ENCODE results near the gene CCDC68.

GRCh38 chr18:54888933-54889332 is 70.3 kb downstream of the CCDC68 start:
- TF ChIP-seq POLR2A (IDR thresholded peaks at IDR 0.05; ENCODE audit: low read depth, low read length) (no peak), POLR2AphosphoS5 (IDR thresholded peaks at IDR 0.05; ENCODE audit: insufficient read depth, low read depth, low read length) (no peak), EZH2 (IDR thresholded peaks at IDR 0.05; ENCODE audit: borderline replicate concordance, low read depth, low read length, severe bottlenecking) (no peak), MYC (IDR thresholded peaks at IDR 0.05; ENCODE audit: low read depth, low read length) (no peak), FOS (IDR thresholded peaks at IDR 0.05; ENCODE audit: borderline replicate concordance, insufficient read depth, low read length) (no peak)
- TF ChIP-seq, protein P1, sequence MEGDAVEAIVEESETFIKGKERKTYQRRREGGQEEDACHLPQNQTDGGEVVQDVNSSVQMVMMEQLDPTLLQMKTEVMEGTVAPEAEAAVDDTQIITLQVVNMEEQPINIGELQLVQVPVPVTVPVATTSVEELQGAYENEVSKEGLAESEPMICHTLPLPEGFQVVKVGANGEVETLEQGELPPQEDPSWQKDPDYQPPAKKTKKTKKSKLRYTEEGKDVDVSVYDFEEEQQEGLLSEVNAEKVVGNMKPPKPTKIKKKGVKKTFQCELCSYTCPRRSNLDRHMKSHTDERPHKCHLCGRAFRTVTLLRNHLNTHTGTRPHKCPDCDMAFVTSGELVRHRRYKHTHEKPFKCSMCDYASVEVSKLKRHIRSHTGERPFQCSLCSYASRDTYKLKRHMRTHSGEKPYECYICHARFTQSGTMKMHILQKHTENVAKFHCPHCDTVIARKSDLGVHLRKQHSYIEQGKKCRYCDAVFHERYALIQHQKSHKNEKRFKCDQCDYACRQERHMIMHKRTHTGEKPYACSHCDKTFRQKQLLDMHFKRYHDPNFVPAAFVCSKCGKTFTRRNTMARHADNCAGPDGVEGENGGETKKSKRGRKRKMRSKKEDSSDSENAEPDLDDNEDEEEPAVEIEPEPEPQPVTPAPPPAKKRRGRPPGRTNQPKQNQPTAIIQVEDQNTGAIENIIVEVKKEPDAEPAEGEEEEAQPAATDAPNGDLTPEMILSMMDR (IDR thresholded peaks at IDR 0.05; ENCODE audit: extremely low read depth in 1 of 2, insufficient read depth in 1 of 2, low read depth in 1 of 2, low read length in 2 of 2), result no peak
